Naive thymus-derived CD4-positive, alpha-beta T cell (primary cell): Measurements from ENCODE around the gene ARHGAP4. TPM values are rescaled to one million over a fixed set of nuclear protein-coding genes. Genes with fewer than 3 reads are reported as not detected.

ENCODE experiments used
- ATAC-seq: fragments of 150-1000 bp; cut with Tn5 transposase; 2 replicates; pipeline ENCODE4 v1.10.0; 2021; ENCODE audit warnings: mild to moderate bottlenecking, moderate library complexity
- CTCF ChIA-PET: fragments of 350-600 bp; sonication (Branson Sonifier 250); formaldehyde crosslinking; loops from one replicate; lab custom pipeline; 2021; ENCODE audit warnings: antibody characterized with exemption; lab: Charles Lee
- POLR2A ChIA-PET: fragments of 350-600 bp; sonication (Branson Sonifier 250); formaldehyde crosslinking; loops from one replicate; lab custom pipeline; 2021; ENCODE audit warnings: antibody characterized with exemption, inconsistent platforms; lab: Charles Lee
- DNase-seq, 9 donors: peaks; one replicate each; pipeline versions ENCODE4 v3.0.0 to v3.0.0-alpha.2; 2020 to 2022; ENCODE audit warnings: mixed read lengths in 1 of 9
- H3K27ac ChIP-seq: one replicate; pipeline ENCODE4 v1.7.0; 2013; ENCODE audit warnings: mild to moderate bottlenecking, low read depth, low read length, moderate library complexity
- H3K27me3 ChIP-seq, 2 donors: one replicate each; pipeline ENCODE4 v1.7.0; 2013; ENCODE audit warnings: low read length in 2 of 2, mild to moderate bottlenecking in 2 of 2, moderate library complexity in 2 of 2; ENCODE audit not compliant: control insufficient read depth in 2 of 2, insufficient read depth in 2 of 2
- H3K36me3 ChIP-seq, 3 experiments: 1 replicate in 2 of 3; 2 replicates in 1 of 3; pipeline ENCODE4 v1.7.0; 2013; ENCODE audit warnings: low read length in 3 of 3, mild to moderate bottlenecking in 3 of 3, moderate library complexity in 1 of 3; ENCODE audit not compliant: insufficient read depth in 3 of 3, control insufficient read depth in 2 of 3
- H3K4me1 ChIP-seq, 2 donors: one replicate each; pipeline ENCODE4 v1.7.0; 2013; ENCODE audit warnings: low read length in 2 of 2, mild to moderate bottlenecking in 2 of 2, moderate library complexity in 1 of 2; ENCODE audit not compliant: control insufficient read depth in 2 of 2, insufficient read depth in 2 of 2
- H3K4me3 ChIP-seq: 2 replicates; pipeline ENCODE4 v1.7.0; 2013; ENCODE audit warnings: mild to moderate bottlenecking, low read length
- H3K9me3 ChIP-seq, 3 experiments: 1 replicate in 2 of 3; 2 replicates in 1 of 3; pipeline ENCODE4 v1.7.0; 2013; ENCODE audit warnings: low read length in 3 of 3; ENCODE audit not compliant: control insufficient read depth in 2 of 3
- H3K27ac Mint-ChIP-seq, 9 donors: one replicate each; pipeline ENCODE4 v1.8.0; 2020 to 2022; ENCODE audit warnings: mixed read lengths in 9 of 9, mild to moderate bottlenecking in 8 of 9, moderate library complexity in 5 of 9, inconsistent platforms in 2 of 9
- H3K27me3 Mint-ChIP-seq, 5 donors: one replicate each; pipeline ENCODE4 v1.8.0; 2021 to 2022; ENCODE audit warnings: mixed read lengths in 5 of 5, mild to moderate bottlenecking in 1 of 5
- H3K36me3 Mint-ChIP-seq, 5 donors: one replicate each; pipeline ENCODE4 v1.8.0; 2020 to 2022; ENCODE audit warnings: mixed read lengths in 5 of 5, mild to moderate bottlenecking in 3 of 5, inconsistent platforms in 1 of 5
- H3K4me1 Mint-ChIP-seq, 7 donors: one replicate each; pipeline ENCODE4 v1.8.0; 2020 to 2022; ENCODE audit warnings: mixed read lengths in 7 of 7, mild to moderate bottlenecking in 3 of 7, inconsistent platforms in 1 of 7
- H3K4me3 Mint-ChIP-seq, 10 donors: one replicate each; pipeline ENCODE4 v1.8.0; 2020 to 2022; ENCODE audit warnings: mild to moderate bottlenecking in 10 of 10, mixed read lengths in 10 of 10, moderate library complexity in 6 of 10, inconsistent platforms in 2 of 10
- H3K9me3 Mint-ChIP-seq, 11 donors: one replicate each; pipeline ENCODE4 v1.8.0; 2020 to 2022; ENCODE audit warnings: mixed read lengths in 11 of 11, mild to moderate bottlenecking in 4 of 11, inconsistent platforms in 1 of 11, moderate library complexity in 1 of 11
- intact Hi-C, 2 donors: fragments of 100-400 bp; cut with micrococcal nuclease; formaldehyde crosslinking; loops; one replicate each; pipeline ENCODE4 v1.15.1; 2023
- polyA plus RNA-seq, 2 donors: library from polyadenylated mRNA; unstranded; fragments of 300-500 nt; fragmentation: Illumina TruSeq; gene quantifications; one replicate each; pipeline ENCODE4 v1.2.3, GENCODE V29; 2021
- total RNA-seq, 6 experiments: library from RNA in 5 of 6; stranded (reverse) in 5 of 6; gene quantifications; 1 replicate in 5 of 6; 2 replicates in 1 of 6; pipeline ENCODE4 v1.2.3 and lab custom pipeline; 2021 to 2026

ARHGAP4 gene
- total and polyA plus RNA-seq, 7 experiments from 2014 or later: 82.5 to 439 (median 341) TPM

DNA sequence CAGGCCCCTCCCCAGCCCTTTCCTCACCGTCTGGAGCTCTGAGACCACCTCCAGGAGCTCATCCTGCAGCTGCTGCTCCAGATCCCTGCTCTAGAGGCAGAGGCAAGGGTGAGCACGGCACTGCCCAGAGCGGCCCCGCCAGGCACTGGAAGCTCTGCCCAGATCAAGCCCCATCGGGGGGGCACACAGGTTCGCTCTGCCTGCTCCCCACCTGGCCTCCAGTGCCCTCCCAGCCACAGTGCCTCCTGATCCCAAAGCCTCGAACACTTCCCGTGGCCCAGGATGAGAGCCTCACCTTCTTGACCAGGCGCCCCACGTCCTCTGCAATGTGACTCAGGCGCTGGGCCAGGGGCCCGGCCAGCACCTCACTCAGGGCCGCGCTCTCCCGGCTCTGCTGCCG lies 5.0 kb downstream of the ARHGAP4 start:
- Mint-ChIP-seq H3K9me3 (peaks cover 0 to 2% (median 0%) of the 10 kb centered on the region in 11 donors), H3K36me3 (peaks cover 0 to 27% (median 0%) of the 10 kb centered on the region in 5 donors), H3K4me1 (peaks cover 0 to 55% (median 25%) of the 10 kb centered on the region in 7 donors), H3K27me3 (no peaks in the 10 kb centered on the region), H3K27ac (peak overlapping the region in 1 of 9 donors; percentile 14), H3K4me3 (peak overlapping the region in 2 of 10 donors; percentile 29 to 92)
- Histone ChIP-seq H3K4me1 (peaks cover 13 to 19% of the 10 kb centered on the region in 2 donors), H3K36me3 (peaks cover 0 to 45% (median 4%) of the 10 kb centered on the region in 3 experiments), H3K4me3 (no peak overlapping the region), H3K27me3 (no peaks in the 10 kb centered on the region), H3K27ac (no peak overlapping the region), H3K9me3 (no peaks in the 10 kb centered on the region)
- intact Hi-C loops: loop anchor here in 1 of 2 donors (10.0 kb wide), 1 partner anchor 574 kb away; the partner anchor contains the start of gene SLC10A3
- ChIA-PET POLR2A (interaction anchor here (9.0 to 17.4 kb wide), 2 partner anchors 11 to 23 kb away, joined by 111 to 384 read pairs; partner anchors contain the start of genes NAA10 and RENBP), CTCF (interaction anchor here (13.2 kb wide), 1 partner anchor 28 kb away, joined by 168 read pairs; the partner anchor contains the start of gene RENBP)
- ATAC-seq (no peak), DNase-seq (no peak)

DNA sequence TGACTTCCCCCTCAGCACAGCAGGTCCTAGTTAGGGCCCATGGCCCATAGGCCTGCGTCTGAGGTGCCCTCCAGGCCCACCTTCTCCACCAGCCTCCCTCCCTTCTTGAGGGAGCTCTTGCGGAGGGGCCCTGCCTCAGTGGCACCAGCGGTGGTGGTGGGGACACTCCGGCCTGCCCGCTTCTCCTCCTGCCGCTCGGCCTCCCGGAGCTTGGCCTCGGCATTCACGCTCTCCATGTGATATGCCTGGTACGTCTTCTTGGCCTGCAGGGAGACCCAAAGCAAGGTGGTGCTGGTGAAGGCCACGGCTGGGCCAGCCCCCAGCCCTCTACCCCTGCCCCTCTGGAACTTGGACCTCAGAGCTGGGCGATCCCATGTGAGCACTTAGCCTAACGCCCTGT lies 5.5 kb downstream of the ARHGAP4 start:
- peaks cover 13 to 19% of the 10 kb centered on the region in 2 donors for H3K4me1 ChIP-seq
- intact Hi-C loops: loop anchor here in 1 of 2 donors (10.0 kb wide), 1 partner anchor 574 kb away; the partner anchor contains the start of gene SLC10A3
- H3K4me3 ChIP-seq: no peak overlapping the region
- Mint-ChIP-seq H3K27ac (no peak overlapping the region), H3K36me3 (peaks cover 0 to 27% (median 0%) of the 10 kb centered on the region in 5 donors), H3K27me3 (no peaks in the 10 kb centered on the region), H3K4me1 (peaks cover 0 to 56% (median 23%) of the 10 kb centered on the region in 7 donors), H3K9me3 (peaks cover 0 to under 1% (median 0%) of the 10 kb centered on the region in 11 donors), H3K4me3 (no peak overlapping the region)
- H3K27me3 ChIP-seq: no peaks in the 10 kb centered on the region
- no peak overlapping the region for H3K27ac ChIP-seq
- H3K36me3 ChIP-seq: peaks cover 0 to 50% (median 4%) of the 10 kb centered on the region in 3 experiments
- ATAC-seq (no peak), DNase-seq (no peak)
- no peaks in the 10 kb centered on the region for H3K9me3 ChIP-seq
- ChIA-PET POLR2A (interaction anchor here (9.0 to 17.4 kb wide), 2 partner anchors 10 to 23 kb away, joined by 111 to 384 read pairs; partner anchors contain the start of genes NAA10 and RENBP), CTCF (interaction anchor here (13.2 kb wide), 1 partner anchor 28 kb away, joined by 168 read pairs; the partner anchor contains the start of gene RENBP)

DNA sequence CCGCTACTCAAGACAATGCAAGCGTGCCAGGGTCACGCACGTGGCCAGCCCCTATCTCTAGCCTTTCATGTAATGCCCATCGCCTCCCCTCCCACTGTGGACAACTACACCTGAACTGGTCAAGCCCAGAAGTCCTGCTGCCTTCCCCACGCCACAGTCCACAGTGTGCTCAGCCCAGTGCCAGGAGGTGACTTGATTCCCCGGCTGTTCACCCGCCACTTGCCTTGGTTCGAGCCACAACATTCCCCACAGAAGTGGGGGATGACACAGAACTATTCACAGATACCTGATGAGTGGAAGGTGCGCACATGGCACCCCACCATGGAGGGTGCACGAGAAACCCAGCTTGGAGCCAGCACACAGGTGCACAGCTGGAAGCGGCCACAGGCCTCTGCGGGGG lies 6.8 kb downstream of the ARHGAP4 start:
- H3K27me3 Mint-ChIP-seq: no peaks in the 10 kb centered on the region
- ChIA-PET CTCF (interaction anchor here (13.2 kb wide), 1 partner anchor 30 kb away, joined by 168 read pairs; the partner anchor contains the start of gene RENBP), POLR2A (interaction anchor here (0.7 to 17.4 kb wide), 2 partner anchors 24 to 38 kb away, joined by 4 to 384 read pairs; partner anchors contain the start of genes NAA10 and RENBP)
- no peak overlapping the region for H3K4me3 ChIP-seq
- no peak overlapping the region for H3K27ac ChIP-seq
- H3K36me3 ChIP-seq: peaks cover 0 to 51% (median 4%) of the 10 kb centered on the region in 3 experiments
- peak overlapping the region in 1 of 10 donors; percentile 32 for H3K4me3 Mint-ChIP-seq
- DNase-seq (no peak), ATAC-seq (no peak)
- peaks cover 9 to 19% of the 10 kb centered on the region in 2 donors for H3K4me1 ChIP-seq
- intact Hi-C loops: no loop called here
- H3K36me3 Mint-ChIP-seq: peaks cover 0 to 23% (median 0%) of the 10 kb centered on the region in 5 donors
- no peaks in the 10 kb centered on the region for H3K9me3 ChIP-seq
- H3K27ac Mint-ChIP-seq: peak overlapping the region in 1 of 9 donors; percentile 62
- no peaks in the 10 kb centered on the region for H3K27me3 ChIP-seq
- H3K4me1 Mint-ChIP-seq: peaks cover 0 to 43% (median 22%) of the 10 kb centered on the region in 7 donors
- H3K9me3 Mint-ChIP-seq: no peaks in the 10 kb centered on the region

DNA sequence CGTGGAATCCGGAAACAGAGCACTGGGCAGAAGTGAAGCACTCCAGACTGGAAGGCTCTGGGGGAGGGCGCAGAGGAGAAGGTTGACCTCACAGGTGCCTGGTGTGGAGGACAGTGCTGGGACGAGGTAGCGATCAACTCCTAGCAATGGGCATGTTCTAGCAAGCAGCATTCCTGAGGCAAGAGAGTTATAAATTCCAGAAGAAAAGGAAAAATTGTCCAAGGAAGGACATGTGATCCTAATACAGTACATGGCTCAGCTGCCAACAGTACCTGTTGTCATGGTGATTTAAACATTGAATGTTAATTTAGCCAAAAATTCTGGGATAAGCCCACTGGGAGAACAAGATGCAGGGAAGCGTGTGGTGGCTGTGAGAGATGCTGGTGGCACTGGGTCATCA lies 8.2 kb downstream of the ARHGAP4 start:
- H3K4me3 ChIP-seq: no peak overlapping the region
- no peaks in the 10 kb centered on the region for H3K27me3 Mint-ChIP-seq
- H3K4me3 Mint-ChIP-seq: no peak overlapping the region
- no peak for DNase-seq
- no peaks in the 10 kb centered on the region for H3K27me3 ChIP-seq
- H3K27ac Mint-ChIP-seq: peak overlapping the region in 3 of 9 donors; percentile 37 to 48 (median 42)
- peaks cover 0 to 29% (median 16%) of the 10 kb centered on the region in 7 donors for H3K4me1 Mint-ChIP-seq
- H3K9me3 ChIP-seq: no peaks in the 10 kb centered on the region
- H3K9me3 Mint-ChIP-seq: no peaks in the 10 kb centered on the region
- intact Hi-C loops: no loop called here
- ChIA-PET POLR2A (interaction anchor here (0.7 to 1.1 kb wide), 3 partner anchors 8 to 19 kb away, joined by 3 to 4 read pairs (median 3); partner anchors contain the start of gene ARHGAP4), CTCF (no interaction called here)
- H3K36me3 ChIP-seq: peaks cover 0 to 64% (median 4%) of the 10 kb centered on the region in 3 experiments
- no peak for ATAC-seq
- H3K4me1 ChIP-seq: peaks cover 9 to 10% of the 10 kb centered on the region in 2 donors
- H3K36me3 Mint-ChIP-seq: peaks cover 0 to 21% (median 0%) of the 10 kb centered on the region in 5 donors
- no peak overlapping the region for H3K27ac ChIP-seq

DNA sequence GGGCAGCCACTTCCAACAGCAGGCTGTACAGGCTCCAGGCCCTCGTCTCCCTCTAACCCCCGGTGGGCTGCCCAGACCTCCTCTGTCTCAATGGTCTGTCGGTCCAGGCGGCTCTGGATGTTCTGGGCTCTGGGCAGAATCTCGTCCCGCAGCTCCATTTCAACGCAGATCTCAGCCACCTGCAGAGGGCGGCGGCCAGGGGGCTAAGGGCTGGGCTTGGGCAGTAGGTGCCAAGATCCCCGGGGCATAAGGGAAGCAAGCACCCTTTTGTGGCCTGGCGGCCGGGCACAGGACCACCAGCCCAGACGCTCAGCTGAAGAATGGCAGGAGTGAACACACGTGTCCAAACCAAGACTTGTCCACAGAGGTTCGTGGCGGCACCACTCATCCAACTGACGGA lies 12.4 kb downstream of the ARHGAP4 start:
- no peak overlapping the region for H3K4me3 ChIP-seq
- H3K4me1 Mint-ChIP-seq: peaks cover 0 to 31% (median 12%) of the 10 kb centered on the region in 7 donors
- H3K36me3 ChIP-seq: peaks cover 0 to 71% (median 3%) of the 10 kb centered on the region in 3 experiments
- no peak overlapping the region for H3K27ac ChIP-seq
- peaks cover 0 to 24% (median 5%) of the 10 kb centered on the region in 5 donors for H3K36me3 Mint-ChIP-seq
- ChIA-PET CTCF (no interaction called here), POLR2A (interaction anchor here (10.4 kb wide), 1 partner anchor 11 kb away, joined by 111 read pairs; the partner anchor contains the start of gene ARHGAP4)
- intact Hi-C loops: no loop called here
- no peak for DNase-seq
- peaks cover 0 to 8% of the 10 kb centered on the region in 2 donors for H3K4me1 ChIP-seq
- H3K27me3 ChIP-seq: no peaks in the 10 kb centered on the region
- H3K4me3 Mint-ChIP-seq: no peak overlapping the region
- no peaks in the 10 kb centered on the region for H3K9me3 ChIP-seq
- H3K27me3 Mint-ChIP-seq: no peaks in the 10 kb centered on the region
- peak overlapping the region in 1 of 9 donors; percentile 17 for H3K27ac Mint-ChIP-seq
- no peaks in the 10 kb centered on the region for H3K9me3 Mint-ChIP-seq
- ATAC-seq: no peak

DNA sequence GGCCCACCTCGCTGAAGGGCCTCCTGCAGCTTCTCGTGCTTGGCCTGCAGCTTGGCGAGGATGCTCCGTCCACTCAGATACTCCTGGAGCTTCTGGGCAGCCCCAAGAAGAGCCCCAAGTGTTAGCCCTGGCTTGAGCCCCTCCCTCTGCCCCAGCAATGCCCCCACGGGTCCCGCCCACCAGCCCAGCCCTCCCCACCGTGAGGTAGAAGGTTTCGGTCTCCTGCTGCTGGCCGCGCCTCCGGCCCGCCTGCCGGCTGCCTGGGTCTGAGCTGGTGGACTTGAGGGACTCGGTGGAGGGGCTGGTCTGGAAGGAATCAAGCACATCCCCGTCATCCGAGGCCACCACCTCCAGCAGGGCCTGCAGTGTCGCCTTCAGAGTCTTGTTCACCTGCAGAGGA lies 12.9 kb downstream of the ARHGAP4 start:
- H3K27me3 Mint-ChIP-seq: no peaks in the 10 kb centered on the region
- H3K4me3 ChIP-seq: no peak overlapping the region
- peaks cover 0 to 68% (median 0%) of the 10 kb centered on the region in 3 experiments for H3K36me3 ChIP-seq
- no peaks in the 10 kb centered on the region for H3K9me3 Mint-ChIP-seq
- ChIA-PET CTCF (interaction anchor here (1.1 kb wide), 1 partner anchor 12 kb away, joined by 3 read pairs; no protein-coding TSS in a partner anchor), POLR2A (interaction anchor here (10.4 kb wide), 1 partner anchor 11 kb away, joined by 111 read pairs; the partner anchor contains the start of gene ARHGAP4)
- intact Hi-C loops: no loop called here
- H3K4me1 ChIP-seq: peaks cover 0 to 8% of the 10 kb centered on the region in 2 donors
- peaks cover 0 to 20% (median 5%) of the 10 kb centered on the region in 5 donors for H3K36me3 Mint-ChIP-seq
- no peaks in the 10 kb centered on the region for H3K9me3 ChIP-seq
- no peak overlapping the region for H3K27ac Mint-ChIP-seq
- no peak overlapping the region for H3K4me3 Mint-ChIP-seq
- peaks cover 0 to 31% (median 12%) of the 10 kb centered on the region in 7 donors for H3K4me1 Mint-ChIP-seq
- DNase-seq (no peak), ATAC-seq (no peak)
- no peaks in the 10 kb centered on the region for H3K27me3 ChIP-seq
- H3K27ac ChIP-seq: no peak overlapping the region
